Thyroid gland (tissue), 4 donors: ENCODE results near the gene RPP14.

ENCODE experiments used
- POLR2A ChIP-seq, 2 donors: fragments of 450-650 bp; IDR thresholded peaks; one replicate each; pipeline ENCODE4 v1.6.1; 2017; ENCODE audit warnings: antibody characterized with exemption in 2 of 2, mild to moderate bottlenecking in 2 of 2, moderate library complexity in 1 of 2
- TF ChIP-seq, protein P1 (sequence below), 6 experiments: fragments of 200-600 bp in 3 of 6; fragments of 450-650 bp in 3 of 6; sonication (generic) in 3 of 6; IDR thresholded peaks; one replicate each; pipeline ENCODE4 v1.5.1; 2016 to 2019; ENCODE audit warnings: antibody characterized with exemption in 6 of 6, mild to moderate bottlenecking in 2 of 6, inconsistent platforms in 1 of 6, moderate library complexity in 1 of 6

- TF ChIP-seq, protein P1, sequence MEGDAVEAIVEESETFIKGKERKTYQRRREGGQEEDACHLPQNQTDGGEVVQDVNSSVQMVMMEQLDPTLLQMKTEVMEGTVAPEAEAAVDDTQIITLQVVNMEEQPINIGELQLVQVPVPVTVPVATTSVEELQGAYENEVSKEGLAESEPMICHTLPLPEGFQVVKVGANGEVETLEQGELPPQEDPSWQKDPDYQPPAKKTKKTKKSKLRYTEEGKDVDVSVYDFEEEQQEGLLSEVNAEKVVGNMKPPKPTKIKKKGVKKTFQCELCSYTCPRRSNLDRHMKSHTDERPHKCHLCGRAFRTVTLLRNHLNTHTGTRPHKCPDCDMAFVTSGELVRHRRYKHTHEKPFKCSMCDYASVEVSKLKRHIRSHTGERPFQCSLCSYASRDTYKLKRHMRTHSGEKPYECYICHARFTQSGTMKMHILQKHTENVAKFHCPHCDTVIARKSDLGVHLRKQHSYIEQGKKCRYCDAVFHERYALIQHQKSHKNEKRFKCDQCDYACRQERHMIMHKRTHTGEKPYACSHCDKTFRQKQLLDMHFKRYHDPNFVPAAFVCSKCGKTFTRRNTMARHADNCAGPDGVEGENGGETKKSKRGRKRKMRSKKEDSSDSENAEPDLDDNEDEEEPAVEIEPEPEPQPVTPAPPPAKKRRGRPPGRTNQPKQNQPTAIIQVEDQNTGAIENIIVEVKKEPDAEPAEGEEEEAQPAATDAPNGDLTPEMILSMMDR (IDR thresholded peaks at IDR 0.05) = peak in 1 of 6 experiments; percentile 34
- no peak for TF ChIP-seq POLR2A (IDR thresholded peaks at IDR 0.05)
These were observed 45.9 kb downstream of the RPP14 start for GRCh38 chr3:58351920-58352319.
